BLaER1 (cell line): Measurements from ENCODE around the gene RPS6KA3.

Source experiments
- H3K27ac ChIP-seq: shearing (Covaris generic); formaldehyde crosslinking; 2 replicates; pipeline ENCODE4 v1.8.1; 2022
- H3K27me3 ChIP-seq: shearing (Covaris generic); formaldehyde crosslinking; 2 replicates; pipeline ENCODE4 v1.8.1; 2022
- H3K36me3 ChIP-seq: shearing (Covaris generic); formaldehyde crosslinking; 2 replicates; pipeline ENCODE4 v1.8.1; 2022
- H3K4me1 ChIP-seq: shearing (Covaris generic); formaldehyde crosslinking; 2 replicates; pipeline ENCODE4 v1.8.1; 2022
- H3K4me2 ChIP-seq: shearing (Covaris generic); formaldehyde crosslinking; 2 replicates; pipeline ENCODE4 v1.8.1; 2022
- H3K4me3 ChIP-seq: shearing (Covaris generic); formaldehyde crosslinking; 2 replicates; pipeline ENCODE4 v1.8.1; 2022
- H3K9ac ChIP-seq: shearing (Covaris generic); formaldehyde crosslinking; 2 replicates; pipeline ENCODE4 v1.8.1; 2022
- H3K9me3 ChIP-seq: shearing (Covaris generic); formaldehyde crosslinking; 2 replicates; pipeline ENCODE4 v1.8.1; 2022
- H4K20me1 ChIP-seq: shearing (Covaris generic); formaldehyde crosslinking; 2 replicates; pipeline ENCODE4 v1.8.1; 2022
- Cebpa-rat ChIP-seq: shearing (Covaris generic); IDR thresholded peaks from 2 replicates; pipeline ENCODE4 v1.8.1; 2022

RPS6KA3 gene

DNA sequence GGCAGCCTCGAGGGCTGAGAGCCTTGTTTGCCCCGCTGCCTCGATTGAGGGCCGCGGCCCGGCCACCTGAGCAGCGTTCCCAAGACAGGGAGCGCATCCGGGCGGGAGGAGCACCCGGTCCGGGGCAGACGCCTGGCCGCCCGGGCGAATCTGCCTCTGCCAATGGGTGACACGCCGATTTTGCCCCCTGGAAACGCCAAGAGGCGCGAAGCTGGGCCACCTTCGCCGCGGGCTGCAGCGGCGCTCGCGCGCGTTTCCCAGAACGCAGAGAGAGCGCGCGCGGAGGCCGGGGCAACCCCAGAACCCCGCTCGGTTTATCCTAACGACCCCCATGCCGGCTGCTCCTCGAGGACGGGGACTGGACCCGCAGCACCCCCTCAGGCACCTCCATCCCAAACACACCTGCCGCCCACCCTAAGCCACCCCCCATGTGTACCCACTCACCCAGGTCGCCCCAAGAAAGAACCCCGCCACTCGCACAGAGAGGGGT is 150.6 kb downstream of the RPS6KA3 start:
- no peak for TF ChIP-seq Cebpa-rat
- no peak overlapping the region for H3K4me3 ChIP-seq
- no peak overlapping the region for H3K9ac ChIP-seq
- H3K4me1 ChIP-seq: peaks cover 17% of the 10 kb centered on the region
- no peaks in the 10 kb centered on the region for H4K20me1 ChIP-seq
- H3K27ac ChIP-seq: no peak overlapping the region
- no peaks in the 10 kb centered on the region for H3K27me3 ChIP-seq
- peaks cover 18% of the 10 kb centered on the region for H3K9me3 ChIP-seq
- H3K4me2 ChIP-seq: no peak overlapping the region
- H3K36me3 ChIP-seq: no peaks in the 10 kb centered on the region

DNA sequence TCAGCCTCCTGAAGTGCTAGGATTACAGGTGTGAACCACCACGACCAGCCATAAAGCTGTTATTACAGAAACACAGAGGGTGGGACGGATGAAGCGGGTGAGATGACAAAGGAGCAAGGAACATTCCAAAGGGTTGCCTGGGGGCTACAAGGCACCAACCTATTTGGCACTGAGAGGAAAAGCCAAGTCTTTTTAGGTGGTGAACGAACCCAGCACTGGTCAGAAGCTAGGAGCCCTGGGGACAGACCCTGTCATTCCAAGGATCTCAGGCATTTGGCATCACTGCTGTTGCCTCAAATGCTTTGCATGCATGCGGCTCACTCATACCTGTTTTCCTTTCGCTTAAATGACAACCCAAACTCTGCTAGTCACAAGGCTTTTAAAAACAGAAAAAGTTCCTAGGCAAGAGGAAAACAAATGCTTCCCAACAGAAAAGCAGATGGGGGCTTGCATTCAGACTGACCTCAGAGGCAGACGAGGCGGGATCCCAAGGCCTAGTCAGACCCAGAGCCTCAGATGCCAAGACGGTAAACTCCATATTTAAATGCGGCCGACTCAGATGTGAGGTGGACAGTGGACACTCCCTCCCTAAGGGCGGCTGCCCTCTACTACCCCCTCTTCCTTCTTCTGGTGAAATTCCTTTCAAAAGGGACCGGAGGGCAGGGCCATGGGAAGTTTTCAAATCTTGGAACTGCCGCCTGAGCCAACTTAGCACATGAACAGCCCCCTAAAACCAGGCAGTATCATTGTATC is 154.5 kb downstream of the RPS6KA3 start:
- Histone ChIP-seq H3K27me3 (no peaks in the 10 kb centered on the region), H4K20me1 (no peaks in the 10 kb centered on the region), H3K4me3 (no peak overlapping the region), H3K36me3 (no peaks in the 10 kb centered on the region), H3K9ac (no peak overlapping the region), H3K27ac (no peak overlapping the region), H3K9me3 (peaks cover 14% of the 10 kb centered on the region), H3K4me1 (peaks cover 17% of the 10 kb centered on the region), H3K4me2 (no peak overlapping the region)
- no peak for TF ChIP-seq Cebpa-rat

DNA sequence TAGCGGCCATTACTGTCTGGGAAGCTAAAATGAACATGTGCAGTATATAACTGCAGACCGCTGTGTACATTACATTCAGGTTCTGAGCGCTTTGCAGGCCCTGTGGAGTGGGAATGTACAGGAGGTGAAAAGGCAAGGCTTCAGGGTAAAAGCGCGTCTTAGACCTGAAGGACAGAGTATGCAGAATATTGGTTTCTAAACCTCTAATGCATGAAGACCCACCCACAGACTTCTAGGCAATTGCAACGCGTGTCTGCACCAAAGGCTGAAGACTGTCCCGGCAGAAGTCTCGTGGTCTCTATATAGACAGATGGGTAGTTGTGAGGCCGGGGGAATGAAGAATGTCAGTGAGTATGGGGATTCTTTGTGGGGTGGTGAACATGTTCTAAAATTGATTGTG is 155.4 kb downstream of the RPS6KA3 start:
- Histone ChIP-seq H3K4me2 (no peak overlapping the region), H3K9me3 (peaks cover 4% of the 10 kb centered on the region), H3K4me3 (no peak overlapping the region), H4K20me1 (no peaks in the 10 kb centered on the region), H3K4me1 (peaks cover 17% of the 10 kb centered on the region), H3K9ac (no peak overlapping the region), H3K27ac (no peak overlapping the region), H3K27me3 (no peaks in the 10 kb centered on the region), H3K36me3 (no peaks in the 10 kb centered on the region)
- no peak for TF ChIP-seq Cebpa-rat

DNA sequence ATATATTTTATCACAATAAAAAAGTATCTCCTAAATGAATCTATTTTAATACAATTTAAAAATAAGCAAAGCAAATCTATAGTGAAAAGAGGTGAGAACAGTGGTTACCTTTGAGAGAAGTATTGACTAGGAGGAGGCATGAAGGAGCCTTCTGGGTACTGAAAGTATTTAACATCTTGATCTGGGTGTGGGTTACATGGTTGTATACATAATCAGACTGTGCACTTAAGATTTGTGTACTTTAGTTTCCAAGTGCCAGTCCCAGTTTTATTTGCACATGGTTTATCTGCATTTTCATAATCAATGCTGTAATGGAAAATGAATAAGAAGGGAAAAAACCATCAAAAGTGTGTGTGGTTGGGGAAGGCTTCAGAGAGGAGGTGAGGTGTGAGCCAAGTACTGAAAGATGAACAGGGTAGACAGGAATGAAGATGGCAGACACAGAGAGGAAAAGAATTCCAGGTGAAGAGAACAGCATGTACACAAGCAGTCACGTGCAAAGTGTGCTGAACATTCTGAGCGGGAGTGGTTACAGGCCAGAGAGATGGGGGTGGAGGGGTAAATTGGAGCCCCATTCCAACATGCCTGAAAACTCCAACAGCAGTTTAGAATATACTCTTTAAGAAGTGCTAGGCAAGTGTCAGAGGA is 164.7 kb downstream of the RPS6KA3 start:
- H3K9me3 ChIP-seq: no peaks in the 10 kb centered on the region
- no peaks in the 10 kb centered on the region for H3K4me1 ChIP-seq
- H3K9ac ChIP-seq: no peak overlapping the region
- no peaks in the 10 kb centered on the region for H3K36me3 ChIP-seq
- no peak overlapping the region for H3K4me2 ChIP-seq
- H3K27ac ChIP-seq: no peak overlapping the region
- no peak for TF ChIP-seq Cebpa-rat
- no peak overlapping the region for H3K4me3 ChIP-seq
- no peaks in the 10 kb centered on the region for H3K27me3 ChIP-seq
- no peaks in the 10 kb centered on the region for H4K20me1 ChIP-seq
